ENCODE measurements around the gene SAP30BP.

Gene SAP30BP

DNA sequence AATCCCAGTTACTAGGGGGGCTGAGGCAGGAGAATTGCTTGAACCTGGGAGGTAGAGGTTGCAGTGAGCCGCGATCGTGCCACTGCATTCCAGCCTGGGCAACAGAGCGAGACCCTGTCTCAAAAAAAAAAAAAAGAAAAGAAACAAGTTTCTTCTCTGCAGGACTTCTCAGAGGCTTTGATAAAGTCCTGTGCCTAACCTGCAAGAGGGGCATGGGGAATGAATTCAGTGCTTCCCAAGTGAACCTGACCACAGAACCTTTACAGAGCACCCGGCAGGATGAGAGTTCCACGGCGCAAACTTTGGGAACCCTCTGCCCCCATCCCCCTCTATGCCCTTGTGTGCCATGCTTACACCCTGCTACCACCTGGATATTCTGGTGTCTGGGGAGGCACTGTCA lies 72.0 kb downstream of the SAP30BP start:
- DNase-seq (ENCODE audit: low read depth in 3 of 3): no peak

DNA sequence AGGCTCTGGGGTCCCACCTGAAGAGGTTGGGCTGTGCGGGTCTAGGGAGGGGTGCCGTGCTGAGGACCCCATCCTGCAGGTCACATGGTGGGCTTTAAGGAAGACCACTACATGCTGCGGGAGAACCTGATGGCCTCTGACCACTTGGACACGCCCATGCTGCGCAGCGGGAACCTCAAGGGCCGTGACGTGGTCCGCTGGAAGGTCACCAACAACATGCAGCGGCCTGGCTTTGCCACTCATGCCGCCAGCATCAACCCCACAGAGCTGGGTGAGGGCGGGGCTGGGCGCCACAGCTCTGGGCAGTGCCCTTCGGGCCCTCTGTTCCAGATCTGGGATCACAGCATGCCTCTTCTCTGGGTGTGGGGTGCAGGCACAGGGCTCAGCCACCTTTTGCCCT lies 72.7 kb downstream of the SAP30BP start:
- no peak for DNase-seq (ENCODE audit: low read depth in 3 of 3)

DNA sequence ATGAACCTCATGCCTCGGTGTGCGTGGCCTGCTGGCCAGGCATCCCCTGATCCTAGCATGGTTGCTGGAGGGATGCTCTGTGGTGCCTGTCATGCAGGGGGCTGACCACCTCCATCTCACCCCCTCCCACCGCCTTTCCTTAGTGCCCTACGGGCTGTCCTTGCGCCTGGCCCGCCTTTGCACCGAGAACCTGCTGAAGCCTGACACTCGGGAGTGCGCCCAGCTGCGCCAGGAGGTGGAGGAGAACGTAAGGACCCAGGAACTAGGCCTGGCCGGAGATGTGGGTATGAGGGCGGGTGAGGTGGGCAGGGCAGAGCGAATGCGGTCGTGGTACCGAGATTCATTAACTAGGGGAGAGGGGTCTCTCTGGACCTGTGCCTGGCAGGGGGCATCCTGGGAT lies 73.1 kb downstream of the SAP30BP start:
- no peak for DNase-seq (ENCODE audit: low read depth in 3 of 3)

DNA sequence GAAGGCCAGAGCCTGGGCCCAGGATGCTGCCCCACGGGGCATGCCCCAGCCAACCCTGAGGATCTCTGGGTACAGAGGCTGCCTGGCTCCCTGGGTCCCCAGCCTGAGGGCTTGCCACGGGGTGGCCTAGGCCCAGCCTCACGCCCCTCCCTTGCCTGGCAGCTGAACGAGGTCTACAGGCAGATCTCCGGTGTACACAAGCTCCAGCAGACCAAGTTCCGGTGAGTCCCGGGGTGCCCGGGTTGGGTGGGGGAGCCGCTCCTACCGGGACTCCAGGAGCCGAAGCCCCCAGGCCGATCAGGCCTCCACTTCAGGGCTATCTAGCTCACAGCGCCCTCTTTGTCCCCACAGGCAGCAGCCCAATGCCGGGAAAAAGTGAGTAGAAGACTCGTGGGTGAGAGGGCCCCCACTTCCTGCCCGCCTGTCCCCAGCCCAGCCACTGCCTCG lies 73.5 kb downstream of the SAP30BP start:
- DNase-seq (ENCODE audit: low read depth in 3 of 3): no peak

DNA sequence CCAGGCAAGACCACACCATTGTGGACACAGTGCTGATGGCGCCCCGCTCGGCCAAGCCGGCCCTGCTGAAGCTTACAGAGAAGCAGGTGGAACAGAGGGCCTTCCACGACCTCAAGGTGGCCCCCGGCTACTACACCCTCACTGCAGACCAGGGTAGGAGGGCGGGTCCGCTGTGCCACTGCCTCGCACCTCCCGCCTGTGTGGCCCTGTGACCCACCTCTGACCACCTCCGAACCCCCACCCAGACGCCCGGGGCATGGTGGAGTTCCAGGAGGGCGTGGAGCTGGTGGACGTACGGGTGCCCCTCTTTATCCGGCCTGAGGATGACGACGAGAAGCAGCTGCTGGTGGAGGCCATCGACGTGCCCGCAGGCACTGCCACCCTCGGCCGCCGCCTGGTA lies 75.2 kb downstream of the SAP30BP start:
- no peak for DNase-seq (ENCODE audit: low read depth in 3 of 3)

DNA sequence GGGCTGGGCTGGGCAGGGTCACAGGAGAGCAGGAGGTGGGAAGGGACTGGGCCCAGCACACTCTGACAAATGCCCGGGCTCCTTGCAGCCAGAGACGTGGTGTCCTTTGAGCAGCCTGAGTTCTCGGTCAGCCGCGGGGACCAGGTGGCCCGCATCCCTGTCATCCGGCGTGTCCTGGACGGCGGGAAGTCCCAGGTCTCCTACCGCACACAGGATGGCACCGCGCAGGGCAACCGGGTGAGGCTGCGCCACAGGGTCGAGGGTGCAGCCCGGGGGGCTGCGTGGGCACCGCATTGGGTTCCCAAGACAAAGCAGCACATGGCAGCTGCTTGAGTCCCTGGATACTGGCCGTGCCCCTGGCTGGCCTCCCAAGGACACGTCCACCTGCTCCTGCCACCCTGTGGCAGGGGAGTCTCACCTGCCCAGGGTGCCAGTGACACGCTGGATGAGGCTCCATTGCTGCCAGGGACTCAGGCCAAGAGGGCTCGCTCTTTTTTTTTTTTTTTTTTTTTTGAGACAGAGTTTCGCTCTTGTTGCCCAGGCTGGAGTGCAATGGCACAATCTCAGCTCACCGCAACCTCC lies 76.6 kb downstream of the SAP30BP start:
- no peak for DNase-seq (ENCODE audit: low read depth in 3 of 3)

DNA sequence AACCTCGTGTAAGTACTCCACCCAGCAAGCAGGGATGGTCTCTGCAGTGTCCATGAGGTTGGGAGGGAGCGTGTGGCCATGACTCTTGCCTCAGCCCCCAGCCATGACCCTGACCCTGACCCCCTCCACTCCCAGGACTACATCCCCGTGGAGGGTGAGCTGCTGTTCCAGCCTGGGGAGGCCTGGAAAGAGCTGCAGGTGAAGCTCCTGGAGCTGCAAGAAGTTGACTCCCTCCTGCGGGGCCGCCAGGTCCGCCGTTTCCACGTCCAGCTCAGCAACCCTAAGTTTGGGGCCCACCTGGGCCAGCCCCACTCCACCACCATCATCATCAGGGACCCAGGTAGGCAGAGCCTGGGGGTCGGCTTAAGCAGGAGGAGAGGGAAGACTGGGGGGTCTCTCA lies 81.6 kb downstream of the SAP30BP start:
- DNase-seq (ENCODE audit: low read depth in 3 of 3): no peak

DNA sequence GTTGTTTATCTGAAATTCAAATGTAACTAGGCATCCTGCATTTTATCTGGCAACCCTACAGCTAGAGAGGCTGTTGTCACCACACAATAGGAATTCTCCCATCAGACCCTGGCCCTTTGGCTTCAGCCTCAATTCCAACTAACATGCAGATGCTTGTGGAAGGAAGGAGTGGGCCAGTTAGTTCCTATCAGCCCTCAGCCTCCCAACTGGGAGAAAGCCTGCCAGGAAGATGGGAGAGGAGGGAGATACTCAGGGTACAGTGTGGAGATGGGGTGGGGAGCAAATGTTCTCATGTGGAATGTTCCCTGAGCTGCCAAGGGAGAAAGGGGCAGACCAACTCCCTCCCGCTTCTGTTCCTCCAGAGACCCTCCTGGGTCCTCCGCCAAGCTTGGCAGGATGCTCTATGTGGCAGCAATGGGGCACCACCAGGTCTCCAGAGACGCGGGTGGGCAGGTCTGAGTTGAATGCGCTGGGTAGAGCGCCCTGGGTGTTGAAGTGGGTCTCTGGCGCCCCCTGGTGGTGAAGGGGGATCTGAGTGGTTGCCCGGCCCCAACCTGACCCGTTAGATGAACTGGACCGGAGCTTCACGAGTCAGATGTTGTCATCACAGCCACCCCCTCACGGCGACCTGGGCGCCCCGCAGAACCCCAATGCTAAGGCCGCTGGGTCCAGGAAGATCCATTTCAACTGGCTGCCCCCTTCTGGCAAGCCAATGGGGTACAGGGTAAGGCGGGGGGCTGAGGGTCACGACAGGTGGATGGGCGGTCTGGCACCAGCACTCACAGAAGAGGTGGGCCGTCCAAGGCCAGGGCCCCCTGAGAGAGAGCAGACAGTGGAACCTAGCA lies 82.6 kb downstream of the SAP30BP start:
- peak; percentile 72 to 95 (median 83) for DNase-seq (ENCODE audit: low read depth in 3 of 3)

DNA sequence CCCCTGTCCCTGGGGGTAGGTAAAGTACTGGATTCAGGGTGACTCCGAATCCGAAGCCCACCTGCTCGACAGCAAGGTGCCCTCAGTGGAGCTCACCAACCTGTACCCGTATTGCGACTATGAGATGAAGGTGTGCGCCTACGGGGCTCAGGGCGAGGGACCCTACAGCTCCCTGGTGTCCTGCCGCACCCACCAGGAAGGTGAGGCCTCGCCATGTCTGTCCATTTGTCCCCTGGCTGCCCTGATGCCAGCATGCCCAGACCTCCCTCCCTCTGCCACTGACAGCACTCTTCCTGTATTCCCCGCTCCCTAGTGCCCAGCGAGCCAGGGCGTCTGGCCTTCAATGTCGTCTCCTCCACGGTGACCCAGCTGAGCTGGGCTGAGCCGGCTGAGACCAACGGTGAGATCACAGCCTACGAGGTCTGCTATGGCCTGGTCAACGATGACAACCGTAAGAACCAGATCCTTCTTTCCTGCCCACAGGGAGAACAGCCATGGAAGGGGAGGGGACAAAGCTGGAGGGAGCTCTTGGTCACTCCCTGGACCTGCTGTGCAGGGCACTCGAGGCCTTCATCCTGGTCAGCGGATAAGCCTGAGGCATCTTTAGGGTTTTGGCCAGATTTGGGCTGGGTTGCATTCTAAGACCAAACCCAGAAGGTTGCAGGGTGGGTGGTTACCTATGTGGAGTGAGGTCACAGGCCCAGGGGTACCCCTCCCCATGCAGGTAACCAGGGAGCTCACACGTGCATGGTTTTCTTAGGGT lies 83.7 kb downstream of the SAP30BP start:
- DNase-seq (ENCODE audit: low read depth in 3 of 3): no peak

DNA sequence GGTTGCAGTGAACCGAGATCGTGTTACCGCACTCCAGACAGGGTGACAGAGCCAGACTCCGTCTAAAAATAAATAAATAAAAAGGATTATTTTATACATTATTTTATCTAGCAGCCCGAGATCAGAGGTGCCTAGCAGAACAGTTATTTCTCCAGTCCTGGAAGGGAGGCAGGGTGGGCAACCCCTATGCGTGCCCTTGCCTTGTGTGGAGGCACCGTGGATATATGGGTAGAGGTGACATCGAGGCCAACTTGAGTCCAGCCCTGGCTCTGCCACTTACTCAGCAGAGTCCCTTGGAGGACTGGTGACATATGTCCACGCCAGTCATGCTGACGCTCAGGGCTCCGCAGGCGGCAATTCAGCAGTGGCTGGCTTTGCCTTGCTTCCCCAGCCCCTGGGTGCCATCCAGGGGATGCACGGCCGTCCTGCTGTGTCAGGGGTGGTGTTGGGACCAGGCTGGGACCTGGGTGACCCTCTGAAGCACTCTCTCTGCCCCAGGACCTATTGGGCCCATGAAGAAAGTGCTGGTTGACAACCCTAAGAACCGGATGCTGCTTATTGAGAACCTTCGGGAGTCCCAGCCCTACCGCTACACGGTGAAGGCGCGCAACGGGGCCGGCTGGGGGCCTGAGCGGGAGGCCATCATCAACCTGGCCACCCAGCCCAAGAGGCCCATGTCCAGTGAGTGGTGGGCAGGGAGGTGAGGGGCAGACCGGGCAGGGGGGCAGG lies 84.7 kb downstream of the SAP30BP start:
- DNase-seq (ENCODE audit: low read depth in 3 of 3): no peak

DNA sequence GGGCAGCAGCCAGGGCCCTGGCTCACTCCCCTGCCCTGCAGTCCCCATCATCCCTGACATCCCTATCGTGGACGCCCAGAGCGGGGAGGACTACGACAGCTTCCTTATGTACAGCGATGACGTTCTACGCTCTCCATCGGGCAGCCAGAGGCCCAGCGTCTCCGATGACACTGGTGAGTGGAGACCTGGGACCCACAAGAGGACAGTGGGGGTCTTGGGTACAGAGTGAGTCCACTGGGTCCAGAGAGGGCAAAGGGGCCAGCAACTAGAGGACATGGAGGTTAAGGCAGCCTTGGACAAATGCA lies 85.2 kb downstream of the SAP30BP start:
- DNase-seq (ENCODE audit: low read depth in 3 of 3): no peak

DNA sequence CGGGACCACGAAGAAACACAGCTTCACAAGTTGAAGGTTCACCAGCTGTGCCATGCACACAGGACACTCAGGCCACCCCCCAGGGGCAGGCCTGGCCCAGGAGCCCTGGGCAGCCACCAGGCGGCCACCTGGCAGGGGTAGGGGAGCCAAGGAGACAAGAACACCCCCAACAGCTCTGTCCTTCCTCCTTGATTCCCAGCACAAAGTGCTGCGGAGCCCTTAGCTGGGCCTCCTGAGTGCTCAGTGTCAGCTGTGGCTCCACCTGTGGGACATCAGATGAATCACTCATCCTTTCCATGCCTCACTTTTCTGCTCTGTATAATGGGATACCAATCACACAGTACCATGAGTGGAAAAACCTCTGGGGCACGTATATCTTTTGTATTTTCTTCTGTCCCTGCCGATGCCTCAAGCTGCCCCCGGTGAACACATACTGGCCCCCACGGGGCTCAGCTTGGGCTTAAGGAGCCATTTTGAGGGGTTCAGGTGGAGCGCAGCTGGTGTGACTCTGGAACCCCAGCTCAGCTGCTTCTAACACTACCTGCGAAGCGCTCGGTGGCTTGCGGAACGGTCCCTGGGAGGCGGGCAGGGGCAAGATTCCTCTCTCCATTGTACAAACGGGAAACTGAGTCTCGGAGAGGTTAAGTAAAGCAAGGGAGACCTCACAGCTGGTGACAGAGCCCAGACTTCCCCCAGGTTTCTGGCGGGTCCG lies 85.8 kb downstream of the SAP30BP start:
- DNase-seq (ENCODE audit: low read depth in 3 of 3): no peak

DNA sequence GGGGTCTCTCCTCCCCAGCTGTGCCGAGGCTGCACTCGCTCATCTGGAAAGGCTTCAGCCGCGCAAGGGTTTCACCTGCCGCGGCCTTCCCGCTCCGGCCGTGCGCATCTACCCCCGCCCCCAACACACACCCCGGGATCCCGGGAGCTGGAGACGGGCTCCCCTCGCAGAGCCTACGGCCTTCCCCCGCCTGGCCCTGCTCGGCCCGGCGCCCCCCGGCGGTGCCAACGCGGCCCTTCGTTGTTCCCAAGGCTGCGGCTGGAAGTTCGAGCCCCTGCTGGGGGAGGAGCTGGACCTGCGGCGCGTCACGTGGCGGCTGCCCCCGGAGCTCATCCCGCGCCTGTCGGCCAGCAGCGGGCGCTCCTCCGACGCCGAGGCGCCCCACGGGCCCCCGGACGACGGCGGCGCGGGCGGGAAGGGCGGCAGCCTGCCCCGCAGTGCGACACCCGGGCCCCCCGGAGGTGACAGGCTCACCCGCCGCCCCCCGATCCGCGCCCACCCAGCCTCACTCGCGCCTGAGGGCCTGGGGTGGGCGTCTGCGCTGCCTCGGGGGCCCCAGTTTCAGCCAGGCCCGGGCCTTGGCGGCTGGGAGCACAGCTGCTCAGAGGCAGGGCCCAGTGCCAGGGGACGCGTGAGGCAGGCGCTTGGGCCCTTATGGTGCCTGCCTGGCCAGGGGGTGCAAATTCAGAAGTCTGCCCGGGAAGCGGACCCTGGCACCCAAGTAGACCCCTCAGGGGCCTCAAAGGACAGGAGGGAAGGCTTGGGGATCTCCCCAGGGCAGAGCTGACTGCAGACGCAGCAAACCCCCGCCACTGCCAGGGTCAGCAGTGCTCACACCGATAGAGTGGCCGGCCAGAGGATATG lies 86.6 kb downstream of the SAP30BP start:
- DNase-seq (ENCODE audit: low read depth in 3 of 3): peak; percentile 53 to 68 (median 62)

DNA sequence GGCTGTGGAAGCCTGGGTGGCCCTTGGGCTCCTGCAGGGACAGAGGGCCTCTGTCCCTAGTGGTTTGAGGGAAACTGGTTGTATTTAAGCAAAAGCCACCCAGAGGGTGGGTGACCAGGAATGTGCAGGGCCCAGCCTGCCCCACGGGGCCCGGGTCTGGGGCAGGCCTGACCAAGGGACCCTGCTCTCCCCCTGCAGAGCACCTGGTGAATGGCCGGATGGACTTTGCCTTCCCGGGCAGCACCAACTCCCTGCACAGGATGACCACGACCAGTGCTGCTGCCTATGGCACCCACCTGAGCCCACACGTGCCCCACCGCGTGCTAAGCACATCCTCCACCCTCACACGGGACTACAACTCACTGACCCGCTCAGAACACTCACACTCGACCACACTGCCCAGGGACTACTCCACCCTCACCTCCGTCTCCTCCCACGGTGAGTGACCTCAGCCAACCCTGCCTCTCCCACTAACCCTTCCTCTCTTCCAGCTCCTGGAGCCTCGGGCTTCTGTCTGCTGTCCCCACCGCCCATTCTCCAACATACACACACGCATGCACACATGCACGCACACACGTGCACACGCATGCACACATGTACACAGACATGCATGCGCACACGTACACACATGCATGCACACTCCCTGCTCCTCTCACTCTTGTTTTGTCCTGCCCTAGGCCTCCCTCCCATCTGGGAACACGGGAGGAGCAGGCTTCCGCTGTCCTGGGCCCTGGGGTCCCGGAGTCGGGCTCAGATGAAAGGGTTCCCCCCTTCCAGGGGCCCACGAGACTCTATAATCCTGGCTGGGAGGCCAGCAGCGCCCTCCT lies 87.5 kb downstream of the SAP30BP start:
- no peak for DNase-seq (ENCODE audit: low read depth in 3 of 3)

DNA sequence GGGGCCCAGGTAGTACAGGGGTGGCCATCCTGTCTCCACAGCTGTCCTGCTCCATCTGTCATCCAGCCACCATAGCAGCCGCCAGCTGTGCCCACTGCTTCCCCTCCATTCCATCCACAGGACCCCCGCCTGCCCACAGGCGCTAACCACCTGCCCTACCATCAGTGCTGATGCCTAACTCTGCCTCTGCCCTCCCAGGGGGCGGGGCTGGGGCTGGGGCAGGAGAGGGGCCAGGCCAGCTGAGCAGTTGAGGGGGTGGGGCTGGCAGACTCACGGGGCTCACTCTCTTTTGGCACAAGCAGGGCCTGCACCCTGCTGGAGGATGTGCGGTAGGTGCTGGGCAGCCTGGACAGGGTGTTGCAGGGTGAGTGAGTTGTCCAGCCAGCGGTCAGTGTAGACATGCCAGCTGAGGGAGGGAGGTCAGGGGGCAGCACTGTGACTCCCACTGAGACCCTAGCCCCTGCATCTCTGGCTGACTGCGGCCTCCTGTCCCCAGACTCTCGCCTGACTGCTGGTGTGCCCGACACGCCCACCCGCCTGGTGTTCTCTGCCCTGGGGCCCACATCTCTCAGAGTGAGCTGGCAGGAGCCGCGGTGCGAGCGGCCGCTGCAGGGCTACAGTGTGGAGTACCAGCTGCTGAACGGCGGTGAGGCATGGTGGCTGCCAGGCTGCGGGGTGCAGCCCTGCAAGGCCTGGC lies 88.2 kb downstream of the SAP30BP start:
- no peak for DNase-seq (ENCODE audit: low read depth in 3 of 3)

DNA sequence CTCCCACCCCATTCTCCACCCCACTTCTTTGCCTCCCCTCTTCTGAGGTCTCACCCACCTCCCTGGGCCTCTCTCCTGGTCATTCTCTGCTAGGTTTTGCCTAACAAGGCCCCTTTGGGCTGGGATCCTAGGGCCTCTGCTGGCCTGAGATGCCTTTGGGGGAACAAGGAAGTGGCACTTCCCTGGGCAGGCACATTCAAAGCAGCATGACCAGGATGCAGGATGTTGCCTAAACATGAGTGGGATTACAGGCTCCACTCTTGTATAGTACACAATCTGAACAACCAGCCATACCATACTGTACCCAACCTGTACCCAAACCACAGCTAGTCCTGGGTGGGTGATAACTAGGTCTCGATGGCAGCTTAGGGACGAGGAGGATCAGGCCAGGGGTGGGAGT lies 88.9 kb downstream of the SAP30BP start:
- no peak for DNase-seq (ENCODE audit: low read depth in 3 of 3)

DNA sequence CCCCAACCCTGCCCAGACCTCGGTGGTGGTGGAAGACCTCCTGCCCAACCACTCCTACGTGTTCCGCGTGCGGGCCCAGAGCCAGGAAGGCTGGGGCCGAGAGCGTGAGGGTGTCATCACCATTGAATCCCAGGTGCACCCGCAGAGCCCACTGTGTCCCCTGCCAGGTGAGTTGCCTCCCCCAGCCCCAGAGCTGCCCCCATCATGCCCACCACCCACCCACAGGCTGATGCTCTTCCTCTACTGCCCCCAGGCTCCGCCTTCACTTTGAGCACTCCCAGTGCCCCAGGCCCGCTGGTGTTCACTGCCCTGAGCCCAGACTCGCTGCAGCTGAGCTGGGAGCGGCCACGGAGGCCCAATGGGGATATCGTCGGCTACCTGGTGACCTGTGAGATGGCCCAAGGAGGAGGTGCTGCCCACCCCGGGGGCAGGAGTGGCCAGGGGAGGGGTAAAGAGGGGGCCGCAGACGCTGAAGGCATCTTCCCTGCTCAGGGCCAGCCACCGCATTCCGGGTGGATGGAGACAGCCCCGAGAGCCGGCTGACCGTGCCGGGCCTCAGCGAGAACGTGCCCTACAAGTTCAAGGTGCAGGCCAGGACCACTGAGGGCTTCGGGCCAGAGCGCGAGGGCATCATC lies 89.4 kb downstream of the SAP30BP start:
- DNase-seq (ENCODE audit: low read depth in 3 of 3): no peak

DNA sequence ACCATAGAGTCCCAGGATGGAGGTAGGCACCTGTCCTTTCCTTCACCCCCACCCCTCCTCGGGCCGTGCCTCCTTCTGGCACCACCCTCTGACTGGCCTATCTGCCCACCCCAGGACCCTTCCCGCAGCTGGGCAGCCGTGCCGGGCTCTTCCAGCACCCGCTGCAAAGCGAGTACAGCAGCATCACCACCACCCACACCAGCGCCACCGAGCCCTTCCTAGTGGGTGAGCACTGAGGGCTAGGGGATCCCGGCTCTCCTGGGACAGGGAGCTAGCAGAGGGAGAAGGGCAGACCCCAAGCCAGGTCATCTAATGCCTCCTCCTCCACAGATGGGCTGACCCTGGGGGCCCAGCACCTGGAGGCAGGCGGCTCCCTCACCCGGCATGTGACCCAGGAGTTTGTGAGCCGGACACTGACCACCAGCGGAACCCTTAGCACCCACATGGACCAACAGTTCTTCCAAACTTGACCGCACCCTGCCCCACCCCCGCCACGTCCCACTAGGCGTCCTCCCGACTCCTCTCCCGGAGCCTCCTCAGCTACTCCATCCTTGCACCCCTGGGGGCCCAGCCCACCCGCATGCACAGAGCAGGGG lies 90.0 kb downstream of the SAP30BP start:
- DNase-seq (ENCODE audit: low read depth in 3 of 3): no peak

All from stimulated activated CD4-positive, alpha-beta T cell treated with anti-CD3 and anti-CD28 coated beads, TNF-alpha, amount 100 ng/mL, for 4 hours (primary cell).